ENCODE measurements around the gene DDX49.
"Not testable (repeated sequence)": the region's sequence is repeated elsewhere in the genome, so short reads cannot be mapped to it uniquely, and the experiment has no call there.

DDX49 gene

GRCh38 chr19:18910801-18911436, 8.6 kb upstream of the DDX49 start:
- DNase-seq, result no peak

GRCh38 chr19:18912933-18913332, 6.6 kb upstream of the DDX49 start:
- no peak for DNase-seq

- DNase-seq, result no peak
Observed at GRCh38 chr19:18913466-18913865, 6.0 kb upstream of the DDX49 start.

- peak; percentile 6 for DNase-seq
Observed at GRCh38 chr19:18915639-18916038, 3.9 kb upstream of the DDX49 start.

- DNase-seq, result not testable (repeated sequence)
Observed at GRCh38 chr19:18917593-18917992, 1.9 kb upstream of the DDX49 start.

GRCh38 chr19:18919900-18920214, 342 bp downstream of the DDX49 start:
- DNase-seq, result no peak

- DNase-seq, result no peak
Observed at GRCh38 chr19:18920400-18920799, 885 bp downstream of the DDX49 start.

GRCh38 chr19:18921593-18921992, 2.1 kb downstream of the DDX49 start:
- DNase-seq, result no peak

GRCh38 chr19:18922228-18922985, 2.9 kb downstream of the DDX49 start:
- no peak for DNase-seq

- DNase-seq, result no peak
Observed at GRCh38 chr19:18924684-18925213, 5.2 kb downstream of the DDX49 start.

GRCh38 chr19:18928018-18928805, 8.7 kb downstream of the DDX49 start:
- no peak for DNase-seq

GRCh38 chr19:18929311-18929710, 9.8 kb downstream of the DDX49 start:
- no peak for DNase-seq

- no peak for DNase-seq
Observed at GRCh38 chr19:18931316-18932162, 12.0 kb downstream of the DDX49 start.

GRCh38 chr19:18932216-18932841, 12.8 kb downstream of the DDX49 start:
- no peak for DNase-seq

- DNase-seq, result no peak
Observed at GRCh38 chr19:18933297-18933696, 13.8 kb downstream of the DDX49 start.

GRCh38 chr19:18939163-18939562, 19.6 kb downstream of the DDX49 start:
- no peak for DNase-seq

GRCh38 chr19:18939922-18940768, 20.6 kb downstream of the DDX49 start:
- DNase-seq, result no peak

- DNase-seq, result peak; percentile 40
Observed at GRCh38 chr19:18940769-18941627, 21.5 kb downstream of the DDX49 start, which contains the start of gene HOMER3. TSS of gene HOMER3 (minus strand) at chr19:18941217. CDS start at chr19:18938982, 2,235 bp downstream.

GRCh38 chr19:18941628-18942354, 22.3 kb downstream of the DDX49 start:
- DNase-seq, result no peak
